Endometrial microvascular endothelial cells (primary cell): Measurements from ENCODE around the gene TMPRSS7. TPM values are rescaled to one million over a fixed set of nuclear protein-coding genes. Genes with fewer than 3 reads are reported as not detected.
"Not testable (repeated sequence)": the region's sequence is repeated elsewhere in the genome, so short reads cannot be mapped to it uniquely, and the experiment has no call there.

ENCODE experiments used
- in situ Hi-C: cut with HindIII; loops from 2 replicates; pipeline ENCODE4 v1.10.0; 2017; ENCODE audit warnings: low sequenced_read_pairs, low pct_unique_long_range_greater_than_20kb; ENCODE audit errors: inconsistent ontology term
- total RNA-seq: library from RNA; depleted of rRNA; stranded (reverse); fragments of >200 nt; gene quantifications from one replicate; pipeline ENCODE4 v1.2.3, GENCODE V29; 2015; ENCODE audit errors: inconsistent ontology term

The TMPRSS7 gene
- total RNA-seq, 1 donor from 2014 or later: not detected

DNA sequence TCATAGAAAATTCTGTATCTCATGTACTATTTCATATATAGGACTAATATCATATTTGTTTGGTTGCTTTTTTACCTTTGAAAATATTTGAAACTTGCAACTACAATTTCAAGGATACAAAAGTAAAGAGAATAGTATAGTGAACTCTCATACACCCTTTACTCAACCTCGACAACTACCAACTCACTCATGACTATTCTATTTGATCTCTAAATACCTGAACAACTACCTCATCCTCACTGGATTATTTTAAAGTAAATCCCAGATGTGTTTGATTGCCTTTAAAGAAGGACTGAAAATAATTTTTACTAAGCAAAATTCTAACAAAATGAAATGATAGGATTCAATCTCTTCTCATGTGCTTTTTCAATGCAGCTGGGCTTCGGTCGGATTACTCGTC, 12.1 kb downstream of the TMPRSS7 start:
- in situ Hi-C loops: no loop called here

DNA sequence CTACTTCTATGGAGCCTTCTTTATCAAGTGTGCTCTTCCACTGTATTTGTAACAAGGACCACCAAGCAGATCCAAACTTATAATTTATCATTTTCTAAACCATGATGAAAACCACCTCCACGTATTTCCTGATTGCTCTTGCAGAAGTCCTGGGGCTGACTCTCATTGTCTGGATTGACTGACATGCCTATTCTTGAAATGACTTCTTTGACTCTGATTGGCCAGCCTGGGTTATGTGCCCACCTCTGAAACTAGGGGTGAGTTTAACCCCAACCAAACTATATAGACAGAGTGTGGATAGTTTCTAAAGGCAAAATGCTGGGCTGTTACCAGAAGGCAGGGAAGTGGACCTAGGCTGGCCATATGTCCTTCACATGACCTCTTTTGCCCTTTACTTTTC, 12.7 kb downstream of the TMPRSS7 start:
- in situ Hi-C loops: no loop called here

DNA sequence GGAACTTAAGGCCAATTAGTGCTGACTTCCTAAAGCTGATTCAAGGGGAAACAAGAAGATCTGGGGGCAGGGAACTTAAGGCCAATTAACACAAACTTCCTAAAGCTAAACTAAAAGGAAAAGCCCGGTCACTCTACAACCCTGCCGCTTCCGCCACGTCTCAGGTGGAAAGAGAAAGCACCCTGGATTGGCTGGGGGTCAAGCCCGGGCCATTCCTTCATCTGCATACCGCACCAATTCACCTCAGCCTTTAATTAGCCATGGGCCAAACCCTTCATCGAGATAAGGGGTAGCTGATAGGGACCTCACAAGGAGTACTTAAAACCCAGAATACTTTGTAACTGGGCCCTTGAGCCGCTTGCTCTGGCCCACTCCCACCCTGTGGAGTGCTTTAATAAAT, 14.4 kb downstream of the TMPRSS7 start:
- in situ Hi-C loops: no loop called here

DNA sequence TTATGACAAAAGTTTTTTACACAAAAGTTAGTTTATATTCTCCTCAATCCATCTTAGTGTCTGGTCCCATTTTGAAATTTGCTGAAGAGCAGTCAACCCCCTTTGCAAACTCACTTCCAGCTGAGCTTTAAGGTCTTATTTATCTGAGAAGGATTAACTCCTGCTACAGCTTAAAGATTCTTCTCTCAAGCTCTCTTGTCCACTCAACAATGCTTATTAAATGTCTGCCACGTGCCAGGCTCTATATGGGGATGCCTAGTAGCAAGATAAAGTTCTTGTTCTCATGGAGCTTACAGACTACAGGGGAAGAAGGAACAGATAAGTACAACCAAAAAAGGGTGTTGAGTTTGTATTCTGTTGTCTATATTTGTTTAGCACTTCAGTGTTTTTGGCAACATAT, 18.7 kb downstream of the TMPRSS7 start:
- in situ Hi-C loops: no loop called here

DNA sequence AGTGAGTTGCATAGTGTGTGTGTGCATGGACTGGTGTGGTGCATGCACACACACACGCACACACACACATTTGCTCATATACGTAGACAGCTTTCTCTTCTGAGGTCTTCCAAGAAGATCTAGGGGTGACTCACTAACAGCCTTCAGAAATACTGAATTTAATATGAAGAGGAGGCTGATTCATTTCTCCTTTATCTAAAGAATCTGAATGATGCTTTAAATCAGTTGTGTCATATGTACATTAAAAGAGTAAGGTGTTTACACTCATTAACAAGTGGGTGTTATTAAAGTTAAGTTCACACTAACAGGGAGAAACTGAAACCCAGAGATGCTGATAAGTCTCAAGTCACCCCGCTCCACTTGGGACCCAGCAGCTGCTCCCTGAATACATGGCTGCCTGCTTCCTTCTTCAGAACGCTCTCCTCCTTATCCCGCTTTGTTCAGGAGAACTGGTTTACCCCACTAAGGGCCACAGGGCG, 22.0 kb downstream of the TMPRSS7 start:
- in situ Hi-C loops: no loop called here

DNA sequence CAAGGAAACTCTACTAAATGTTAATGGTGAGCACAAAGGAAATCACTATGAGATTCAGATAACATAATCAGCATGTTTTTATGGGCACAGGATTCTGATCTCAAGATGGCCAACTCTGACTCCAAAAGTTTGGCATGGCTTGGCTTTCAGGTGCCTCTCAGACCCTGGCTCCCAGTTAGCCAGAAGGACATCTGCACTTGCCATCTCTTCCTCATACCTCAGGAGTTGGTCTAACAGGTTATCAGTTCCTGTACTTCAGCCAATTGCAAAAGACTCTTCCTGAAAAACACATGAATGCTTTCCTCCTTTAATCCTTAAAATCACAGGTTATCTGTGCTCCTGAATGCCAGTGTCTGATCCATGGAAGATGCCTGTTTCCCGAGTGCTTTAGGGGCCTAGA, 25.0 kb downstream of the TMPRSS7 start:
- in situ Hi-C loops: no loop called here

DNA sequence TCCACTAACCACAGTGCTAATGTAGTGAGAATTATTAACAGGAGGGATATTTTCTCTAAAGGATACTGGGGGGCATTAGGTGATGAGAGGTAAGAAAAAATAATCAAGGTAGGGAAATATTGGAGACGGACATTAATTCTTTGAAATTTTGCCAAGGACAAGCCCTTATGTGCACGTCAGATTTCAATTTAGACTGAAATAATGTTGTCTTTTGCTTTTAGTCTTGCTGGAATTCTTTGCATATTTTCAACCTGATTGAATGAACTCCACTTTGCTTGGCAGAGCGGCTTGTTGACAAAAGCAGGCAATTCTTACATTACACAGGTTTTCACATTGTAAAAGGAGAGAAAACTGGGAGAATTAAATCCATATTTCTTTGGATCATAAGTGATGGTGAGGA, 26.6 kb downstream of the TMPRSS7 start:
- in situ Hi-C loops: no loop called here

DNA sequence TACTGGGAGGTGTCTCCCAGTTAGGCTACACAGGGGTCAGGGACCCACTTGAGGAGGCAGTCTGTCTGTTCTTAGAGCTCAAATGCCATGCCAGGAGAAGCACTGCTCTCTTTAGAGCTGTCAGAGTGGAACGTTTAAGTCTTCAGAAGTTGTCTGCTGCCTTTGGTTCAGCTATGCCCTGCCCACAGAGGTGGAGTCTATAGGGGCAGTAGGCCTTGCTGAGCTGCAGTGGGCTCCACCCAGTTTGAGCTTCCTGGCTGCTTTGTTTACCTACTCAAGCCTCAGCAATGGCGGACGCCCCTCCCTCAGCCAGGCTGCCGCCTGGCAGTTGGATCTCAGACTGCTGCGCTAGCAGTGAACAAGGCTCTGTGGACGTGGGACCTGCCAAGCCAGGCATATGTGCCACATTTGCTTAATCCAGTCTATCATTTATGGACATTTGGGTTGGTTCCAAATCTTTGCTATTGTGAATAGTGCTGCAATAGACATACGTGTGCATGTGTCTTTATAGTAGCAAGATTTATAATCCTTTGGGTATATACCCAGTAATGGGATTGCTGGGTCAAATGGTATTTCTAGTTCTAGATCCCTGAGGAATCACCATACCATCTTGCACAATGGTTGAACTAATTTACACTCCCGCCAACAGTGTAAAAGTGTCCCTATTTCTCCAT, 38.0 kb downstream of the TMPRSS7 start:
- in situ Hi-C loops: not testable (repeated sequence)

DNA sequence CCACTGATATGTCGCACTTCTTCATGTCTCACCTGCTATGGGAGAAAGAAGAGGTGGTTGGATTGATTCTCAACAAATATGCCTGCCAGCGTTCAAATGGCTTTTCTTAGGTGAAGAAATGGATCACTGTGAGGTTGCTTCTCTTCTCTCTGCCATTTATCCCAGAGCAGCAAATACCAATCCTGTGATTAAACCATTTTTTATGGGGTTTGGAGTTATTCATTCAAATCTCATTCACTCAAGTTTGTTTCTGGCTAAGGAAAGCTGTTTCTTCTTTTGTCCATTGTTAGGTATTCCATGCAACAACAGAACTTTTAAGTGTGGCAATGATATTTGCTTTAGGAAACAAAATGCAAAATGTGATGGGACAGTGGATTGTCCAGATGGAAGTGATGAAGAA, 39.5 kb downstream of the TMPRSS7 start:
- in situ Hi-C loops: no loop called here

DNA sequence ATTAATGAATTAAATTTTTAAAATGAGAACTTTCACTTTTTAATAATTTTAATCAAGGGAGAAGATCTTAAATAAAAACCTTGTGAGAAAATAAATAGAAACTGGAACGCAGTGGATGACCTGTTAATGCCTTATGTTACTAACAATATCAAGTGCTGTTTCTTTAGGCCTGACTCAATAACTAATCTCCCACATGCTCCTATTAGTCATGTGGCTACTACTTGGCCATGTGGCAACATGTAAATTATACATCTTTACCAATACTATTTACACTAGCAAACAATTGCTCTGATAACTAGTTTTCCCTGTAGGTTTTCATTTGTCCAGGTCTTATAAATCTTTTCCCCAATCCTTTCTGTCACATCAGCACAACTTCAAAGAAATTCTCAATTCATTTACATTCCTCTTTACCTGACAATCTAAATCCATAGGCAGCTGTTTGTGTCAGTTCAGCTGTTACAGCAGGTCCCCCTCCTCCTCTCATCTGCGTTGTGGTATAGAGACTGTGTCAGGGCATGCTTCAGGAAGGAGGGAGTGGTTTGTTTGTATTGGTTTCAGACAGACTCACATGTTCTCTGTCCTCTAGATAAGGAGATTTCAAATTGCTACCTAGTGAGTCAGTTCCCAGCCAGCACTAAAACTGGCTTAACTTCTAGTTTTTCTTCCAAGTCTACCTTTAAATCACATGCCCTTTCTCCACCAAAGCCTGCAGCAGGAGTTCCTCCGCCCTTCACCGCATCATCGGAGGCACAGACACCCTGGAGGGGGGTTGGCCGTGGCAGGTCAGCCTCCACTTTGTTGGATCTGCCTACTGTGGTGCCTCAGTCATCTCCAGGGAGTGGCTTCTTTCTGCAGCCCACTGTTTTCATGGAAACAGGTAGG, 40.3 kb downstream of the TMPRSS7 start:
- in situ Hi-C loops: no loop called here

DNA sequence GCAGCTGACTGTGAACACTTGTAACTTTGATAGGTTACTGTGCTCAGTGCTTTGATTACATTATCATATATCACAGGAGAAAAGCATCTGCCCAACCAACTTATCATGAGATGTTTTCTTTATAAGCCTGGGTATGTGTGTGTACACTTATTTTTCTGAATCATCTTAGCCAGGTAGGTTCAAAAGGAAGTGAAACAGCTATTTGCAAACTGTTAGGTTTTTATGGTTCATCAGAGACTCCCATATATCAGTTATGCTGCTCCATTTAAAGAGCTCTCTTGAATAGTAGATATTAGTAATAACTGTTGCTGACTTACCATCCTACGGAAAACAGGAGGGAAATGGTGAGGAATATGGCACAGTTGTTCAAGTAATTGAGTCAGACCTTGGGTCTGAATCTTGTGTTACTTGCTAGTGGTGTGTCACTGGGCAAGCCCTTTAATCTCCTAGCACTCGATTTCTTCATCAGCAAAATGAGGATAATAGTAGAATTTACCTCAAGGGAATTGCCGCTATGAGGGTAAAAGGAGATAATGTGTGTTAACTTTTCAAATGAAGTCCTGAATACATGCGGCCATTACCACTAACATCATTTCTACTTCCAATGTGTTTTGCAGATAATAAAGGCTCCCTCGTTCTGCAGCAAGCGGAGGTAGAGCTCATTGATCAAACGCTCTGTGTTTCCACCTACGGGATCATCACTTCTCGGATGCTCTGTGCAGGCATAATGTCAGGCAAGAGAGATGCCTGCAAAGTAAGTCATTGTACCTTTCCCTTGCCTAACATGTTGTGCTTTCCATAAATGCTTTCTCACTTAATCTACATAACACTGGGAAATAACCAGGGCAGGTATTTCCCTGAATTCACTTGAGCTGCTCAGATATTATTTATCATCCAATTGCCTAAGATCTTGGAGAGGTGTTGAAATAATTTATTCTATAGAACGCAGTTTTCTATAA, 43.9 kb downstream of the TMPRSS7 start:
- in situ Hi-C loops: no loop called here

DNA sequence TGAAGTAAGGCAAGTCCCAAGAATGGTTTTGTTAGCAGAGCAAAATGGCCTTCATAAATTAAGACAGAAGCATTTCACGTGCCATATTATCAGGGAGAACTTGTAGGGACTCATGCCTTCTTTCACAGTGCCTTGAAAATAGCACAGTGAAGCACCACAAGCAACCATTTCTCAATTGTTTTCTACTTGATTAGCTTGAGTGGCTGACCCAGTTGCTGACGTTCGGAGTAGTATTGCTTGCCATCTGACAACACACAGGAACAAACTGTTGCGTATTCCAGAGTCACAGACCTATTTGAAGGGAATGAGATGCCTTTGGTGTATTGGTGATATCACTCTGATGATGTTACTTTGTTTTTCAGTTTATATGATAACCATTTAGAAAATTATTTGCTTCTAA, 48.7 kb downstream of the TMPRSS7 start:
- in situ Hi-C loops: no loop called here

DNA sequence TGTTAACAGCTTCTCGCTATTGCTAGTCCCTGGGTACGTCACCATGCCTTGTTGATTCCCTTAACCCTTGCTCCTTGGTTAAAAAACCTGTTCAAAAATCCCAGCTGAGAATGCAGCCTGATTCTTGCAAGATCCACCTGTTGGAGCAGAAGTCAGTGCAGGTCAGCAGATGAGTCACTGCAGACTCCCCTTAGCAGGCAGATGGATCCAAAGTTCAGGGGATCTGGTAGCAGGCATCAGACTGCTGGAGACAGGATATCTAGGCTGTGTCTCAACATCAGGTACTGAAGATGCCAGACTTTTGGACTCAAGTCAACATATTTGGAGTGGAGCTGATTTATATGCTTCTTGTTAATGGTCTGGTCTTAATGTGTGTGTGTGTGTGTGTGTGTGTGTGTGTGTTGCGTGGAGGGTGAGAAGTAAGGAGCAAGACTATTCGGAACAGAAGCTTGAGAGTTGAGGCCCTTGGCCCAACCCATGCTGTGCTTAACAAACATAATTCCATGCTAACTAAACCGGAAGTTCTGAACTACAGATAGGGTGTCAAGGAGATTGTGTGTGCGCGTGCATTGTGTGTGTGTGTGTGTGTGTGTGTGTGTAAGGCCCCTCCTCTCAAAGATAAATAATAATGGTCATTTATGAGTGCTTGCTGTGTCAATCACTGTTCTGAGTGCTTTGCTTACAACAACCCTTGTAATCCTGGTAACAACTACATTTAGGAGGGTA, 50.6 kb downstream of the TMPRSS7 start:
- in situ Hi-C loops: no loop called here

DNA sequence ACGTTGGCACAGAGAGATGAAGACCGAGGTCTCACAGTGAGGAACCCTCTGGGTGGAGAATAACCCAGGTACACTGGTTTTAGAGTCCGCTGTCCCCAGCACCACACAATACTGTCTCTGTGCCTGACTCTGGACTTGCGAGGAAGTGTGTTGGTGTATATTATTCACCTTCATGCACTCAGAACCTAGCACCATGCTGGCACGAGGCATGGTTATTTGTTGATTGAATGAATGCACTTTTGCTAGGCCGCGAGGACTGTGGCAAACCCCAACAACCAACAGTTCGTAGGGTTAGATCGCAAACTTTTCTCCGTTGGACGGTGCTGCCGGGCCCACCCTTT, 51.2 kb downstream of the TMPRSS7 start:
- in situ Hi-C loops: no loop called here

DNA sequence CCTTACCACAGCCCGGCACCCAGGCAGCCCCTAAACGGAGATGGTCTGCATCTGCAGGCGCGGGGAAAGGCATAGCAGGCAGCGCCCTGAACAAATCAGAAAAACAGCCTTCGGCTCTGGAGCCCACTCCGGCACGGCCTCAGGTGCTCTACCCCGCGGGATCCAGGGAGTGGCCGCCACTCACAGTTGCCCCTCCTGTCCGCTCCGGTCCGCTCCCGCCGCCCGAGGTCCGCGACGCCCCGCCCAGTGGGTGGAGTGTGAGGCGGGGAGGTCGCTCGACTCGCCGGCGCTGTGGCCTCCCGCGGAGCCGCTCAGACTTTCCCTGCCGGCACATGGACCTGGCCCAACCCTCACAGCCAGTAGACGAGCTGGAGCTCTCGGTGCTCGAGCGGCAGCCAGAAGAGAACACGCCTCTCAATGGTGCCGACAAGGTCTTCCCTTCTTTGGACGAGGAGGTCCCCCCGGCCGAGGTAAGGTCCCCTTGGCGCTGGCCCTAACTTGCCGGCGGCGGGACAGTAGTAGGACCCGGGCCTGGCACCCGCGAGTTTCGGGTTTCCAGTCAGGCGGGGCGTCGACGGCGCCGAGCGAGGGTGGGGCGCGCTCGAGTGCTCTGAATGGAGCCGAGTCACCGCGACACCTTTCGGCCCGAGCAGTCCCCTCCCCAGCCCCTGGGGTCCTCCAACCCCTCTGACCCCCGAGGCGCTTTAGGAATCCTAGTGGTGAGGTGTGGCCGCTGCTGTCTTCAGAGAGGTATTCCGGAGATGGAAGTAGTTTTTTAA, 51.7 kb downstream of the TMPRSS7 start, which contains the start of gene C3orf52:
C3orf52 (plus strand) TSS at position 314 of the 779 bp plus-strand sequence; CDS start at position 333, 19 bp downstream.
- in situ Hi-C loops: no loop called here

DNA sequence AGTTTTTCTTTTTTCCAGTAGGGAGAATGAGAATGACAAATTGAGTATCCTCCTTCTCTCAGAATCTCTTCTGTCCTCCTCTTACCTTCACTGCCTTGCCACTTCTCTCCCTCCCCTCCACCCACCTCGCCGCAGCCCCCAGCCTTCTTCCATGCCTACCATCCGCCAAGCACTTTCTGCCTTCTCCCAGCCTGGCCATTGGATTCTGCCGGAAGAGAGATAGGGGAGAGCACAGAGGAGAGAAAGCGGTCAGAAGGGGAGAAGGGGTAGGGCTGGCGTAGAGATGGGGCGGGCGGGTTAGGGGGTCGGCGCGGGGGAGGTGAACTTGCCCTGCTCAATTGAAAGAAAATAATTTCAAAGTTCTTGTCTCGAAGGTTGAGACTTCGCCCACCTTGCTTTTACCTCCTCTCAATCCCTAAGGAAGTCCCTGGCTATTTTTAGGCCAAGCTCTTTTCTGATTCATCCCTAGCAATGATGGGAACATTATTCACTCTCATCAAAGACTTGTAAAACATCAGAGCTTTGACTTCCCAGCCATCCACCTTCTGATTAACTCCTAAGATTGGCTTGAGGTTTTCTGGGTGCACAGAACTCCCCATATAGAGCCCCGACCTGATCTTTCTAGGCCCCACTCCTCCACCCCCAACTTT, 52.5 kb downstream of the TMPRSS7 start:
- in situ Hi-C loops: no loop called here

DNA sequence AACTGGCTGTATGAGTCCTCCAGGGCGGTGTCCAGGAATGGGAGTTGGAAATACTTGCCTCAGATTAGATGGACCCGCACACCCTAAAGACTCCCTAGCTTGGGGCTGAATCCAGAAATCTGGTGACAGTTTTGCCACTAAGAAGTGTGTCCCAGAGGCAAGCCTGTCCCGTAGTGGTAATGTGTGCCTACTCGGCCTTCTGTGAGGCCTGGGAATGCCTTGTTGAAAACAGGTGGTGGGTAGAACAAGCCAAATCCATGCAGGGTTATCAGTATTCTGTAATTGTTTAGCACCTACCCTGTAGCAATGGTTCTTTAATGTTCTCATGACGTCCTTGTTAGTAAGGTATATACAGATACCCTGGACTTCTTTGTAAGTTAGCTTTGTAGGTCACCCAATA, 53.2 kb downstream of the TMPRSS7 start:
- in situ Hi-C loops: no loop called here
